ENCODE results near the gene CNTNAP2. TPM values are rescaled to one million over a fixed set of nuclear protein-coding genes. Genes with fewer than 3 reads are reported as not detected.

CNTNAP2 gene
- total and polyA plus RNA-seq, 7 experiments from 2014 or later: 0.02 to 0.48 (median 0.24) TPM; not detected in 2

GRCh38 chr7:148241700-148242293 is 2125.2 kb downstream of the CNTNAP2 start:
- intact Hi-C loops (cut with micrococcal nuclease): loop anchor here in 1 of 2 donors (10.0 kb wide), 1 partner anchor 997 kb away; no protein-coding TSS in a partner anchor
- Histone ChIP-seq H3K4me1 (ENCODE audit: control insufficient read depth in 2 of 2, insufficient read depth in 2 of 2, low read length in 2 of 2) (no peaks in the 10 kb centered on the region), H3K4me3 (ENCODE audit: low read length) (no peak overlapping the region), H3K27me3 (ENCODE audit: control insufficient read depth in 2 of 2, insufficient read depth in 2 of 2, low read length in 2 of 2) (no peaks in the 10 kb centered on the region), H3K9me3 (ENCODE audit: control insufficient read depth in 2 of 3, low read length in 3 of 3) (no peaks in the 10 kb centered on the region), H3K36me3 (ENCODE audit: control insufficient read depth in 2 of 3, insufficient read depth in 3 of 3, low read length in 3 of 3) (no peaks in the 10 kb centered on the region), H3K27ac (ENCODE audit: low read depth, low read length) (no peak overlapping the region)
- ChIA-PET CTCF (no interaction called here), POLR2A (interaction anchor here (0.6 kb wide), 1 partner anchor 1582 kb away, joined by 3 read pairs; no protein-coding TSS in a partner anchor)
- peaks cover 0 to 7% (median 5%) of the 10 kb centered on the region in 7 donors for H3K4me1 Mint-ChIP-seq
- DNase-seq (no peak), ATAC-seq (no peak)
- peaks cover 25 to 38% (median 31%) of the 10 kb centered on the region in 5 donors for H3K27me3 Mint-ChIP-seq
- no peak overlapping the region for H3K4me3 Mint-ChIP-seq
- H3K36me3 Mint-ChIP-seq: no peaks in the 10 kb centered on the region
- peaks cover 0 to 2% (median 0%) of the 10 kb centered on the region in 11 donors for H3K9me3 Mint-ChIP-seq
- no peak overlapping the region for H3K27ac Mint-ChIP-seq

DNA sequence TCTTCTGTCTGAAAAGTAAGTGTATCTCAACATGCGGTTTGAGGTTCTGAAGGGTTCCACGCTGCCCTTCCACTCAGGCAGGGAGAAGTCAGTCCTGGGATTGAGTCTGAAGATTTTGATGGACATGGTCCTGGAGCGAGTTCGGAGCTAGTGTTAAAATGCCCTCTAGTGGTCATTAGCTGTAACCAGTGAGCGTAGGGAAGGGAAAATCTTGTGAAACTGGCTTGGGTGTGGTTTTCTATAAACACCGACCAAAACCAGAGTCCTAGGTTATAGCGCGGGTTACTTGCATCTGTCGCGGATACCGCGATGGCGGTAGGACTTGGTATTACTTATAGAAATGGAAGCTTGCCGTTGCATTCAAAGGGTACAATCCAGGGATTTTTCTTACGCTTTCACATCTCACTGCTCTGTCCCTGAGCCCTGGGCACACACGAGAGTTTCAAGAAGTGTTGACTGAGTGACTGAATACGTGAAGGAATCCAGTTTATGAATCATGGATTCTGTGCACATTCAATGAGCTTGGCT is 2125.8 kb downstream of the CNTNAP2 start:
- no peak overlapping the region for H3K4me3 Mint-ChIP-seq
- DNase-seq (peak in 1 of 9 donors; percentile 4), ATAC-seq (no peak)
- no peak overlapping the region for H3K27ac ChIP-seq (ENCODE audit: low read depth, low read length)
- no peaks in the 10 kb centered on the region for H3K4me1 ChIP-seq (ENCODE audit: control insufficient read depth in 2 of 2, insufficient read depth in 2 of 2, low read length in 2 of 2)
- no peaks in the 10 kb centered on the region for H3K36me3 ChIP-seq (ENCODE audit: control insufficient read depth in 2 of 3, insufficient read depth in 3 of 3, low read length in 3 of 3)
- ChIA-PET CTCF (interaction anchor here (0.9 kb wide), 1 partner anchor 29 kb away, joined by 3 read pairs; no protein-coding TSS in a partner anchor), POLR2A (interaction anchor here (0.6 kb wide), 1 partner anchor 1582 kb away, joined by 3 read pairs; no protein-coding TSS in a partner anchor)
- intact Hi-C loops (cut with micrococcal nuclease): loop anchor here in 1 of 2 donors (10.0 kb wide), 1 partner anchor 998 kb away; no protein-coding TSS in a partner anchor
- H3K9me3 Mint-ChIP-seq: no peaks in the 10 kb centered on the region
- H3K27me3 Mint-ChIP-seq: peaks cover 25 to 38% (median 30%) of the 10 kb centered on the region in 5 donors
- no peak overlapping the region for H3K27ac Mint-ChIP-seq
- no peaks in the 10 kb centered on the region for H3K27me3 ChIP-seq (ENCODE audit: control insufficient read depth in 2 of 2, insufficient read depth in 2 of 2, low read length in 2 of 2)
- H3K36me3 Mint-ChIP-seq: no peaks in the 10 kb centered on the region
- H3K4me3 ChIP-seq (ENCODE audit: low read length): no peak overlapping the region
- peaks cover 0 to 7% (median 5%) of the 10 kb centered on the region in 7 donors for H3K4me1 Mint-ChIP-seq
- H3K9me3 ChIP-seq (ENCODE audit: control insufficient read depth in 2 of 3, low read length in 3 of 3): no peaks in the 10 kb centered on the region

DNA sequence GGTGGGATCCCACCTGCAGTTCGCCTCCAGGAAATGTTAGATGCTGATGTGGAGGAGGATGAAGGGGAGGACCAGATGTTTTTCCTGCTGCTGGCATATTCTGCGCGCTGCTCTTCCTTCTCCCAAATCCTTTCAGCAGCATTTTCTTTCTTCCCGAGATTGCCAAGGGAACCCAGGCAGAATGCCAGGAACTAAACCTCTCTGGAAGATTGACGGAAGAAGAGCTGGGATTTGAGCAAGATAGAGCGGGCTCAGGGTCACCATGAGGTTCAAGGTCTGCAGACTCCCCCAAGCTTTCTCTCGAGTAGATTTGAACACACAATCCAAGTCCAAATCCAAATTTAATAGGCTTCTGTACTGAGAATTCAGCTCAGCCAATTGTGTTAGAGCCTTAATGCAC is 2128.8 kb downstream of the CNTNAP2 start:
- intact Hi-C loops (cut with micrococcal nuclease): loop anchor here in 1 of 2 donors (10.0 kb wide), 1 partner anchor 1001 kb away; no protein-coding TSS in a partner anchor
- CTCF ChIA-PET: no interaction called here
- peaks cover 0 to 7% (median 5%) of the 10 kb centered on the region in 7 donors for H3K4me1 Mint-ChIP-seq

GRCh38 chr7:148253629-148254028 is 2137.0 kb downstream of the CNTNAP2 start:
- H3K9me3 Mint-ChIP-seq: peaks cover 3 to 41% (median 16%) of the 10 kb centered on the region in 11 donors
- no peak overlapping the region for H3K4me3 Mint-ChIP-seq
- no peak for DNase-seq
- peaks cover 0 to 22% (median 0%) of the 10 kb centered on the region in 5 donors for H3K36me3 Mint-ChIP-seq
- H3K27ac ChIP-seq (ENCODE audit: low read depth, low read length): no peak overlapping the region
- H3K27me3 ChIP-seq (ENCODE audit: control insufficient read depth in 2 of 2, insufficient read depth in 2 of 2, low read length in 2 of 2): no peaks in the 10 kb centered on the region
- intact Hi-C loops (cut with micrococcal nuclease): no loop called here
- H3K4me1 ChIP-seq (ENCODE audit: control insufficient read depth in 2 of 2, insufficient read depth in 2 of 2, low read length in 2 of 2): no peaks in the 10 kb centered on the region
- H3K4me1 Mint-ChIP-seq: no peaks in the 10 kb centered on the region
- peaks cover 0 to 40% (median 37%) of the 10 kb centered on the region in 5 donors for H3K27me3 Mint-ChIP-seq
- no peak overlapping the region for H3K27ac Mint-ChIP-seq
- H3K4me3 ChIP-seq (ENCODE audit: low read length): no peak overlapping the region
- H3K9me3 ChIP-seq (ENCODE audit: control insufficient read depth in 2 of 3, low read length in 3 of 3): peaks cover 0 to 16% (median 0%) of the 10 kb centered on the region in 3 experiments
- ATAC-seq: no peak
- POLR2A ChIA-PET: no interaction called here
- H3K36me3 ChIP-seq (ENCODE audit: control insufficient read depth in 2 of 3, insufficient read depth in 3 of 3, low read length in 3 of 3): no peaks in the 10 kb centered on the region
- CTCF ChIA-PET: no interaction called here

More for the DNA sequence above, 2128.8 kb downstream of the CNTNAP2 start:
- Mint-ChIP-seq H3K36me3 (peaks cover 0 to 4% (median 0%) of the 10 kb centered on the region in 5 donors), H3K9me3 (peaks cover 0 to 12% (median 3%) of the 10 kb centered on the region in 11 donors), H3K4me3 (no peak overlapping the region), H3K27ac (no peak overlapping the region), H3K27me3 (peaks cover 22 to 43% (median 37%) of the 10 kb centered on the region in 5 donors)
- Histone ChIP-seq H3K27me3 (ENCODE audit: control insufficient read depth in 2 of 2, insufficient read depth in 2 of 2, low read length in 2 of 2) (no peaks in the 10 kb centered on the region), H3K4me1 (ENCODE audit: control insufficient read depth in 2 of 2, insufficient read depth in 2 of 2, low read length in 2 of 2) (no peaks in the 10 kb centered on the region), H3K9me3 (ENCODE audit: control insufficient read depth in 2 of 3, low read length in 3 of 3) (peaks cover 0 to 1% (median 0%) of the 10 kb centered on the region in 3 experiments), H3K36me3 (ENCODE audit: control insufficient read depth in 2 of 3, insufficient read depth in 3 of 3, low read length in 3 of 3) (no peaks in the 10 kb centered on the region), H3K27ac (ENCODE audit: low read depth, low read length) (no peak overlapping the region), H3K4me3 (ENCODE audit: low read length) (no peak overlapping the region)
- DNase-seq: no peak
- no peak for ATAC-seq
- POLR2A ChIA-PET: no interaction called here

DNA sequence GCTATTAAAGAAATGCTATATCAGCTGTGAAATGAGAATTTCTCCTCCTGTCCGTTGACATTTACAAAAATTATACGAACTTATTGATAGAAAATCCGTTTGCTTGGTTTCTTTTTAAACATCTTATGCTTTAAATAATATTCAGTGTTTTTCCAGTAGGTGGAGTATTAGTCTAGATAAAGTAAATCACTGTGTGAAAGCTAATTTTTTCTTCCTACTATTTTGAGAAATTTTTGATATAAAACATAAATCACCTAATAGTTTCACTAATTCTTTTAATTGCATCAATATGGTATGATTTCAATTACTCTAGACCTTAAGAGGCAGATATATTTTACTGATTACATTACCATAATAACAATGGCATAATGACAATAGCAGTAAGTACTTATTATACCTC is 2138.7 kb downstream of the CNTNAP2 start:
- CTCF ChIA-PET: interaction anchor here (0.6 kb wide), 1 partner anchor 806 kb away, joined by 7 read pairs; no protein-coding TSS in a partner anchor
- no peak overlapping the region for H3K4me3 ChIP-seq (ENCODE audit: low read length)

GRCh38 chr7:148256433-148256832 is 2139.8 kb downstream of the CNTNAP2 start:
- no peaks in the 10 kb centered on the region for H3K27me3 ChIP-seq (ENCODE audit: control insufficient read depth in 2 of 2, insufficient read depth in 2 of 2, low read length in 2 of 2)
- no peaks in the 10 kb centered on the region for H3K36me3 ChIP-seq (ENCODE audit: control insufficient read depth in 2 of 3, insufficient read depth in 3 of 3, low read length in 3 of 3)
- no peak overlapping the region for H3K27ac Mint-ChIP-seq
- no peaks in the 10 kb centered on the region for H3K4me1 Mint-ChIP-seq
- H3K4me1 ChIP-seq (ENCODE audit: control insufficient read depth in 2 of 2, insufficient read depth in 2 of 2, low read length in 2 of 2): no peaks in the 10 kb centered on the region
- H3K27me3 Mint-ChIP-seq: peaks cover 0 to 19% (median 13%) of the 10 kb centered on the region in 5 donors
- H3K4me3 Mint-ChIP-seq: no peak overlapping the region
- no peak for DNase-seq
- H3K4me3 ChIP-seq (ENCODE audit: low read length): no peak overlapping the region
- ChIA-PET CTCF (interaction anchor here (0.6 kb wide), 1 partner anchor 661 kb away, joined by 7 read pairs; no protein-coding TSS in a partner anchor), POLR2A (no interaction called here)
- no peak overlapping the region for H3K27ac ChIP-seq (ENCODE audit: low read depth, low read length)
- no peak for ATAC-seq
- intact Hi-C loops (cut with micrococcal nuclease): no loop called here
- peaks cover 0 to 4% (median 0%) of the 10 kb centered on the region in 3 experiments for H3K9me3 ChIP-seq (ENCODE audit: control insufficient read depth in 2 of 3, low read length in 3 of 3)
- H3K9me3 Mint-ChIP-seq: peaks cover 0 to 18% (median 9%) of the 10 kb centered on the region in 11 donors
- H3K36me3 Mint-ChIP-seq: peaks cover 0 to 10% (median 0%) of the 10 kb centered on the region in 5 donors

More for the DNA sequence above, 2138.7 kb downstream of the CNTNAP2 start:
- H3K27me3 ChIP-seq (ENCODE audit: control insufficient read depth in 2 of 2, insufficient read depth in 2 of 2, low read length in 2 of 2): no peaks in the 10 kb centered on the region
- DNase-seq (no peak), ATAC-seq (no peak)
- H3K27ac ChIP-seq (ENCODE audit: low read depth, low read length): no peak overlapping the region
- H3K36me3 ChIP-seq (ENCODE audit: control insufficient read depth in 2 of 3, insufficient read depth in 3 of 3, low read length in 3 of 3): no peaks in the 10 kb centered on the region
- no peaks in the 10 kb centered on the region for H3K4me1 ChIP-seq (ENCODE audit: control insufficient read depth in 2 of 2, insufficient read depth in 2 of 2, low read length in 2 of 2)
- peaks cover 0 to 15% (median 0%) of the 10 kb centered on the region in 3 experiments for H3K9me3 ChIP-seq (ENCODE audit: control insufficient read depth in 2 of 3, low read length in 3 of 3)
- Mint-ChIP-seq H3K27me3 (peaks cover 0 to 27% (median 23%) of the 10 kb centered on the region in 5 donors), H3K4me1 (no peaks in the 10 kb centered on the region), H3K9me3 (peaks cover 3 to 29% (median 15%) of the 10 kb centered on the region in 11 donors), H3K4me3 (no peak overlapping the region), H3K27ac (no peak overlapping the region), H3K36me3 (peaks cover 0 to 18% (median 0%) of the 10 kb centered on the region in 5 donors)
- intact Hi-C loops (cut with micrococcal nuclease): no loop called here
- POLR2A ChIA-PET: no interaction called here
